ENCODE measurements around the gene RAB44. TPM values are rescaled to one million over a fixed set of nuclear protein-coding genes. Genes with fewer than 3 reads are reported as not detected.

RAB44 gene
- total RNA-seq, result 0.20 TPM in 1 of 2 replicates, not detected in the other

GRCh38 chr6:36697481-36697903, at the start of gene RAB44:
RAB44 (plus strand) TSS chr6:36697826; CDS start chr6:36704236, 6,410 bp downstream.
- Mint-ChIP-seq H3K27me3 (no peaks in the 10 kb centered on the region), H3K4me3 (no peak within 1 kb of the TSS), H3K27ac (no peak within 1 kb of the TSS), H3K36me3 (ENCODE audit: low read depth) (no peaks in the 10 kb centered on the region), H3K9me3 (peaks cover 3% of the 10 kb centered on the region), H3K4me1 (peaks cover 52% of the 10 kb centered on the region)
- ATAC-seq (ENCODE audit: low read depth), result no peak
- intact Hi-C loops (cut with micrococcal nuclease), result no loop called here
- DNase-seq, result no peak
- CTCF ChIA-PET, result interaction anchor here (2.1 kb wide), 1 partner anchor 62 kb away, joined by 6 read pairs; no protein-coding TSS in a partner anchor
- no peak for TF ChIP-seq CTCF (IDR thresholded peaks at IDR 0.05)
- POLR2A ChIA-PET, result interaction anchor here (0.8 to 1.7 kb wide), 2 partner anchors 15 to 55 kb away, joined by 4 read pairs; no protein-coding TSS in a partner anchor

- POLR2A ChIA-PET, result interaction anchor here (1.1 kb wide), 1 partner anchor 104 kb away, joined by 3 read pairs; no protein-coding TSS in a partner anchor
- DNase-seq, result no peak
- CTCF ChIA-PET, result no interaction called here
Observed at GRCh38 chr6:36649086-36649485, 48.5 kb upstream of the RAB44 start.

GRCh38 chr6:36649701-36650484, 47.7 kb upstream of the RAB44 start:
- Mint-ChIP-seq H3K27me3 (no peaks in the 10 kb centered on the region), H3K27ac (no peak overlapping the region), H3K4me3 (no peak overlapping the region), H3K4me1 (peaks cover 29% of the 10 kb centered on the region), H3K36me3 (ENCODE audit: low read depth) (no peaks in the 10 kb centered on the region), H3K9me3 (no peaks in the 10 kb centered on the region)
- CTCF ChIA-PET, result interaction anchor here (0.6 kb wide), 1 partner anchor 108 kb away, joined by 3 read pairs; no protein-coding TSS in a partner anchor
- intact Hi-C loops (cut with micrococcal nuclease), result loop anchor here (2.0 kb wide), 2 partner anchors 15 to 29 kb away; partner anchors contain the start of gene CDKN1A
- ATAC-seq (ENCODE audit: low read depth) (no peak), DNase-seq (no peak)
- POLR2A ChIA-PET, result interaction anchor here (0.7 to 1.1 kb wide), 2 partner anchors 35 to 103 kb away, joined by 3 to 5 read pairs; no protein-coding TSS in a partner anchor
- TF ChIP-seq CTCF (IDR thresholded peaks at IDR 0.05), result no peak

More at GRCh38 chr6:36649086-36649485, 48.5 kb upstream of the RAB44 start:
- H3K27ac Mint-ChIP-seq, result no peak overlapping the region
- H3K9me3 Mint-ChIP-seq, result no peaks in the 10 kb centered on the region
- no peak for TF ChIP-seq CTCF (IDR thresholded peaks at IDR 0.05)
- peaks cover 29% of the 10 kb centered on the region for H3K4me1 Mint-ChIP-seq
- H3K27me3 Mint-ChIP-seq, result no peaks in the 10 kb centered on the region
- H3K36me3 Mint-ChIP-seq (ENCODE audit: low read depth), result no peaks in the 10 kb centered on the region
- H3K4me3 Mint-ChIP-seq, result no peak overlapping the region
- no peak for ATAC-seq (ENCODE audit: low read depth)
- intact Hi-C loops (cut with micrococcal nuclease), result no loop called here

GRCh38 chr6:36650848-36651478, 46.7 kb upstream of the RAB44 start:
- ChIA-PET CTCF (interaction anchor here (1.2 to 1.6 kb wide), 2 partner anchors 27 to 131 kb away, joined by 4 to 5 read pairs; no protein-coding TSS in a partner anchor), POLR2A (interaction anchor here (0.5 to 1.0 kb wide), 5 partner anchors 13 to 376 kb away, joined by 3 to 5 read pairs (median 3); partner anchors contain the start of gene CDKN1A)
- Mint-ChIP-seq H3K27ac (peak overlapping the region; percentile 76), H3K36me3 (ENCODE audit: low read depth) (no peaks in the 10 kb centered on the region), H3K4me3 (no peak overlapping the region), H3K4me1 (peaks cover 33% of the 10 kb centered on the region), H3K27me3 (peaks cover 2% of the 10 kb centered on the region), H3K9me3 (no peaks in the 10 kb centered on the region)
- intact Hi-C loops (cut with micrococcal nuclease), result loop anchor here (2.0 kb wide), 2 partner anchors 14 to 28 kb away; partner anchors contain the start of gene CDKN1A
- TF ChIP-seq CTCF (IDR thresholded peaks at IDR 0.05), result no peak
- peak; percentile 89 for ATAC-seq (ENCODE audit: low read depth)
- no peak for DNase-seq

All from activated B cell treated with CpG ODN at 0.5 μM for 24 hours (primary cell).